NCI-H510A (cell line): ENCODE results near the gene MARCHF5.
"Not testable (repeated sequence)": the region's sequence is repeated elsewhere in the genome, so short reads cannot be mapped to it uniquely, and the experiment has no call there.

ENCODE experiments used
- DNase-seq: peaks from one replicate; lab custom pipeline; 2025; lab: John Stamatoyannopoulos, UW

MARCHF5 gene

DNA sequence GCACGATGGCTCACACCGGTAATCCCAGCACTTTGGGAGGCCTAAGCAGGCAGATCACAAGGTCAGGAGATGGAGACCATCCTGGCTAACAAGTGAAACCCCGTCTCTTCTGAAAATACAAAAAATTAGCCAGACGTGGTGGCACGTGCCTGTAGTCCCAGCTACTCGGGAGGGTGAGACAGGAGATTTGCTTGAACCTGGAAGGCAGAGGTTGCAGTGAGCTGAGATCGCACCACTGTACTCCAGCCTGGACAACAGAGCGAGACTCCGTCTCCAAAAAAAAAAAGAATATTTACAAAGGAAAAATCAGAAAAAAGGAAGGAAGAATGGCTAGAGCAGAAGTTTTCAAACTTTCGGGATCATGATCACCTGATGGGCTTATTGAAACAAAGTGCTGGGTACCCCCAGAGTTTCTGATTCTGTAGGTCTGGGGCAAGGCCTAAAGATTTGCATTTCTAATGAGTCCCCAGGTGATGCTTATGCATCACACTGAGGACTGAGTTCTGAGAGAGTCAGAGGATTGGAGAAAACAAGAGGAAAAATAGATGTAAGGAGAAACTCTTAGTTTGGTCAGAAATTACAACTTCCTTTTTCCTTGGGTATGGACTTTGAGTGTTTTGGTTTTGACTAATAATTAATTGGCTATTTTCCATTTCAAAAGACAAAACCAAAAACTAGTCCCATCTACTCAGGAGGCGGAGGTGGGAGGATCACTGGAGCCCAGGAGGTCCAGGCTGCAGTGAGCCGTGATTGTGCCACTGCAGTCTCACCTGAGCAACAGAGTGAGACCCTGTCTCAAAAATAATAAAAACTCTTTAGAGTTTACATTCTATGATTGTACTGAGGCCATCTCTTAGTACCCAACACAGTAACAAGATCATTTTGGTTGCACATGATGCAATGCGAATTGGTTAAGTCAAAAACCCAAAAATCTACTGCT lies 14.4 kb downstream of the MARCHF5 start:
- no peak for DNase-seq

DNA sequence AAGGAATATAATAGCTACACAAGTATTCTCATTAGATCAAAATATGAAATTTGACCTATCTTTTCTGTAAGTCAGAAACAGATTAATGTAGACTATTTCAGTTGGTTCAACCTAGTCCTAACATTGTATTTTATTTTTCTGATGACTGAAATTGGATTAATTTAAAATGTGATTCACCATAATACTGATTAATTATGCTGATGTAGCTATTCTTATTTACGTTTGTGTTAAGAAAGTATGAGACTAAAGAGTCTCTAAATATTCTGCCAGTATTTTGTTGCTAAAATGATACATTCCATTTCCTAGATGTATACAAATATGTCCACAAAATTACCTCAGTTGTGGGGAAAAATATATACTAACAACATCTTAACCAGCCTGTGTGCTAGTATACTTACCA lies 18.3 kb downstream of the MARCHF5 start:
- DNase-seq: no peak

DNA sequence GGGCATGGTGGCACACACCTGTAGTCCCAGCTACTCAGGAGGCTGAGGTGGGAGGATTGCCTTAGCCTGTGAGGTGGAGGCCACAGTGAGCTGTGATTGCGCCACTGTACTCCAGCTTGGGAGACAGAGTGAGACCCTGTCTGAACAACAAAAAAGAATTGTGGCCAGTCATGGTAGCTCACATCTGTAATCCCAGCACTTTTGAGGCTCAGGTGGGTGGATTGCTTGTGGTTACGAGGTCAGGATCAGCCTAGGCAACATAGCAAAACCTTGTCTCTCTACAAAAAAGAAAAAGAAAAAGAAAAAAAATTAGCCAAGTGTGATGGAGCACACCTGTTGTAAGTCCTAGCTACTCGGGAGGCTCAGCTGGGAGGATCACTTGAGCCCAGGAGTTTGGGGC lies 22.8 kb downstream of the MARCHF5 start:
- DNase-seq: no peak

DNA sequence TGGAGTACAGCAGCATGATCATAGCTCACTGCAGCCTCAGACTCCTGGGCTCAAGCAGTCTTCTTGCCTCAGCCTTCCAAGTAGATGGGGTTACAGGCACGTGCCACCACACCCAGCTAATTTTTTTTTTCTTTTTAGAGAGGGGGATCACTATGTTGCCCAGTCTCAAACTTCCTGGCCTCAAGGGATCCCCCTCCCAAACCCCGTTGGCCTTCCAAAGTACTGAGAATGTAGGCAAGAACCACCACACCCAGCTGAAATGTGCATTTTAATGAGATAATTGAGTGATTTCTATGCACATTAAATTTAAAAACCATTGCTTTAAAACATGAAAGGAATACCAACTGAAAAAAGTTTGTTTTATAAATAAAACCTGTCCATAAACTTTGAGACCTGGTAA lies 25.6 kb downstream of the MARCHF5 start:
- DNase-seq: no peak

DNA sequence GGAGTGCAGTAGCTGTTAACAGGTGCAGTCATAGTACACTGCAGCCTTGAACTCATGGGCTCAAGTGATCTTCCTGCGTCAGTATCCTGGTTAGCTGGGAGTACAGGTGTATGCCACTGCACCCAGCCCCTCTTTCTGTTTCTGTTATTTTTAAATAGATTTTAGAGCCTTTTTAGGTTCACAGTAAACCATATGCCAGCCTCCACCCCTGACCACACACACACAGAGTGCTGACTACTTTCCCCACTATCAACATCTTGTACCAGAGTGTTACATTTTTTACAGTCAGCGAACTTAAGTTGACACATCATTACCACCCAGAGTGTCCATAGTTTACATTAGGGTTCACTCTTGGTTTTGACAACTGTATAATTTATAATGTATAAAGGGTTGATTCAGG lies 32.1 kb downstream of the MARCHF5 start:
- DNase-seq: no peak

DNA sequence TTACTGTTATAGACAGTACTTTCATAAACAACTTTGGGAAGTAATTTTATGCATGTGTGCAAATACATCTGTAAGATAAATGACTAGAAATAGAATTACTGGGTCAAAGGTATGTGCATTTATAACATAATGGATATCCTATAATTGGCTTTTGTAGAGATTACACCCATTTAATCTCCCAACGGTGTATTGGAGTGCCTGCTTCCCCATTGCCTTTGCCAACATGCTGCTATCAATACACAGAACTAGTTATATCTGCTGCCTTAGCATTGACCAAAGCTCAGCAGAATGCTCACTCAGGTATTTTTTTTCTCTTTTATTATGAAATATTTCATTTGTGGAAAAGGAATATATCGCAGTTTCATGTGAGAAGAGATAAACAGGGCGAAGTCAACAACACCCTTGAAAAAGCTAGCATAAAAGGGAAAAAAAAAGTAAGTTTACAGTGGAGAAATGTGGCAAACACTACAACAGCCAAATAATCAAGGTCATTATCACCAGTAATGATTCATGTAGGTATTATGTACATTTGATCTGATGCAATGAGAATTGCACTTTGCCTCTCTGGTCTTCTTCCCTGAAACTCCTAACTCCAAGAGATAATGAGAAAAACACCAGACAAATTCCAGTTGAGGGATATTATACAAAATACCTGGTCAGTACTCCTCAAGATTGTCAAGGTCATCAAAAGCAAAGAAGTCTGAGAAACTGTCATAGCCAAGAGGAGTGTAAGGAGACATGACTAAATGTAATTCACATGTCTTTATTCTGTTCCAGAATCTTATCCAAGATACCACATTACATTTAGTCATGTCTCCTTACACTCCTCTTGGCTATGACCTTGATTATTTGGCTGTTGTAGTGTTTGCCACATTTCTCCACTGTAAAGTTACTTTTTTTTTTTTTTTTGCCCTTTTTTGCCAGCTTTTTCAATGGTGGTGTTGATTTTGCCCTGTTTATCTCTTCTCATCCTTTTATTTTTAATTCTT lies 36.8 kb downstream of the MARCHF5 start:
- DNase-seq: no peak

DNA sequence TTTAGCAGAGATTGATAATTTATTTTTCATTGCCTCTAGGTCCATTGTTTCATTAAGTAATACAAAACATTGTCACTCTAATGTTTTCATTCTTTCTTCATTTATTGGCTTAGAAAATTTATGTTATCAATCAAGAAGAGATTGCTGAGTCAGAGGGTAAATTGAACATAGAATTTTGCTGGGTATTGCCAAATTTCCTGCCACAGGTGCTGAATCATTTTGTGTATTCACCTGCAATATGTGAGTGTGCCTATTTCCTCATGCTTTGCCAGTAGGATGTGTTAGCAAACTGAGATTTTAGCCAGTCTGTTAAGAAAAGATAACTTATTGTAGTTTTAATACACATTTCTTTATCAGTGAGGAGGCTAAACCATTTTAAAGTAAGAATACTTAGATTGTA lies 38.0 kb downstream of the MARCHF5 start:
- DNase-seq: no peak

DNA sequence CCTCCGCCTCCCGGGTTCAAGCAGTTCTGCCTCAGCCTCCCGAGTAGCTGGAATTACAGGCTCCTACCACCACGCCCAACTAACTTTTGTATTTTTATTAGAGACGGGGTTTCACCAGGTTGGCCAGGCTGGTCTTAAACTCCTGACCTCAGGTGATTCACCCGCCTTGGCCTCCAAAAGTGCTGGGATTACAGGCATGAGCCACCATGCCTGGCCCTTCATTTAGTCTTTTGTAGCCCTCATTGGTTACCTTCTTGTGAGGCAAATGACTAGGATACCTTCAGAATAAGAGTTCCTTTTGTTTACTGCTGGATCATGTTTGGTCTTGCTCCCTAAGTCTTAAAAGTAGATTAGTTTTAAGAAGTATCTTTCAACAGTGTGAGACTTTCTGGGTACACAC lies 39.0 kb downstream of the MARCHF5 start:
- DNase-seq: not testable (repeated sequence)

DNA sequence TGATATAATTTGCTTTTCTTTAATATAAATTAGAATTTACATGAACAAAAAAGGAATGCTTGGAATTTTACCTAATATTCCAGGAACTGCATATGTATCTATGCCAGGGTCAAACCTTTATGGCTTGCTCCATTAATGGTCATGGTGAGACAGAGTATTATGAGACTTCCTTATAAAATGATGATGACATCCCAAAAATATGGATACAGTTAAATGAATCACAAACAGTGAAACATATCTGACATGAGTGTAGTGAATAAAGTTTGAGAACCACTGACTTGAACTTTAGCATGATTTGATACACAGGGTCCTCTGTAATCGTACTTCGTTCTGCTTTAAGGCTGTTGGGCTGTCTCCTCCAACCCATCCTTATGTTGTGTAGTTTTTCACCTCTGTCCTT lies 51.8 kb downstream of the MARCHF5 start:
- no peak for DNase-seq

DNA sequence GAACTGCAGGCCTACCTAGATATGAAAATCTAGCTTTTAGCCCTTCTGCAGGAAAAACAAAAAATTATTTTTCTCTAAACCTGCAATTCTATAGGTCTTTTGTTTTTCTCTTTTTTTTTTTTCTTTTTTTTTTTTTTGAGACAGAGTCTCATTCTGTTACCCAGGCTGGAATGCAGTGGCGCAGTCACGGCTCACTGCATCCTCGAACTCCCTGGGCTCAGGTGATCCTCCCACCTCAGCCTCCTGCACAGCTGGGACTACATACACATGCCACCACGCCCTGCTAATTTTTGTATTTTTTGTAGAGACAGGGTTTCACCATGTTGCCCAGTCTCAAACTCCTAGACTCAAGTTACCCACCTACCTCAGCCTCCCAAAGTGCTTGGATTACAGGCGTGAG lies 54.6 kb downstream of the MARCHF5 start:
- DNase-seq: not testable (repeated sequence)

DNA sequence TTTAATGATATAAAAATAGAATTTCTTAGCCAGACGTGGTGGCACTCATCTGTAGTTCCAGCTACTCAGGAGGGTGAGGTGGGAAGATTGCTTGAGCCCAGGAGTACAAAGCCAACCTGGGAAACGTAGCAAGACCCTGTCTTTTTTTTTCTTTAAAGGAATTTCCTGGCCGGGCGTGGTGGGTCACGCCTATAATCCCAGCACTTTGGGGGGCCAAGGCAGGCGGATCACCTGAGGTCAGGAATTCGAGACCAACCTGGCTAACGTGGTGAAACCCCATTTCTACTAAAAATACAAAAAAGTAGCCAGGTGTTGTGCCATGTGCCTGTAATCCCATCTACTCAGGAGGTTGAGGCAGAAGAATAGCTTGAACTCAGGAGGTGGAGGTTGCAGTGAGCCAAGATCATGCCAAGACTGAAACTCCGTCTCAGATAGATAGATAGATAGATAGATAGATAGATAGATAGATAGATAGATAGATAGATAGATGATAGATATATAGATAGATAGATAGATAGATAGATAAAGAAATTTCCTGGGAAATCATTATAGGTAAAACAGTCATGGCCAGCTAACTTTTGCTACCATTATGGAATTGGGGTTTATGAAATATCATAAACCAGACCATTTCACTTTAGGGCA lies 56.2 kb downstream of the MARCHF5 start:
- DNase-seq: not testable (repeated sequence)

DNA sequence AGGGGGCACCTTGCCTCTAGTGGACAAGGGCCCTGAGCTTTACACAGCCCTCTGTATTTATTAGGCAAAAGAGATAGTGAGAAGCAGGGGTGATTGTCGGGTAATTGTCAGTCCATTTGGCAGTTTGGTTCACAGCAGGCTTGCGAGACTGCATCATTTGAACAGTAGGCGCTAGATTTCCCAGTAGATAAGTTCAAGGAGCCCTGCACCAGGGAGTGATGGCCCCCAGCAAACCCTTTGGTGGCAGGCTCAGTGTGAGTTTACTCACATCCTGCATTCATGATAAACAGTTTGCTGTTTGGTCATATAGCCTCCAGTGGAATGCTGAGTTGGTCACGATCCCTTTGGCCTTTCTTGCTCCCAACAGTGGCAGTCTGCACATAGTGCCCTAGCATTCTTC lies 59.4 kb downstream of the MARCHF5 start:
- no peak for DNase-seq

DNA sequence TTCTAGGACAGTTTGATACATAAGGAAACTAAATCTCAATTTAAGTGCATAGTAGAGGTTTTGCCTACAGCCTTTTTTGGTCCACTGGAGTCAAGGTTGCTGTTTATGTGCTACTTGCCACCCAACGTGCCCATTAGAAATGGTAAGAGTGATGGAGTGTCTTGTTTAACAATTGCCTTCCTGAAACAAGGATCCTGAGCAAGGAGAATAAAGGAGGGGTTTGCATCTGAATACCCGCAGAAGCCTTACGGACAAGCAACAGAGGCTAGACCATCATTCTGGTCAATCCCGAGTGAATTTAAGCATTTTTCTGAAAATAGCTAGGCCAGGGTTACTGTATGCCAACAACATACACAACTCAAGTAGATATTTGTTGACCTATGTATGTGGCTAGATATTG lies 63.6 kb downstream of the MARCHF5 start:
- no peak for DNase-seq

DNA sequence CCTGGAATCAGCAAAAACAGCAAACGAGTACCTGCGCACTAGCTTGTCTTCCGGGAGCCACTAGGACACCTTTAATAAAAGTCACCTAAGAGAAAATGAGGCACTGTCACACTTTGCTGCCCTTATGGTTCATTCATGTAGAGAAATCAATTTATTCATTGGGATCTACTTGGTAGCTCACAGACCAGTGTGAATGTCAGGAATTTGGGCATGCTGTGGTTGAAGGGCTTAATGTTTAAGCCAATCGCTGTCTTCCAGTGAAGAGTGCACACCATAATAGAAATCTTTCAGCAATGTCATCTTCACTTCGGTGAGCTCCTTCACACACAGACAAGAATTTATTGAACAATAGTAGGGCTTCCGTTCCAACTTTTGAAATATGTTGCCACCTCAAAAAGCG lies 65.1 kb downstream of the MARCHF5 start:
- no peak for DNase-seq

DNA sequence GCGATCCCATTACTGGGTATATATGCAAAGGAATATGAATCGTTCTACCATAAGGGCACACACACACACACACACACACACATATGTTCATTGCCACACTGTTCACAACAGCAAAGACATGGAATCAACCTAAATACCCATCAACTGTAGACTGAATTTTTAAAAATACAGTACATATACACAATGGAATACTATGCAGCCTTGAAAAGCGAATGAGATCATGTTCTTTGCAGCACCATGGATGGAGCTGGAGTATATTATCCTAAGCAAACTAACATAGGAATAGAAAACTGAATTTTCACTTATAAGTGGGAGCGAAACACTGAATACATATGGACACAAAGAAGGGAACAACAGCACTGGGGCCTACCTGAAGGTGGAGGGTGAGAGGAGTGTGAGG lies 72.5 kb downstream of the MARCHF5 start:
- no peak for DNase-seq

DNA sequence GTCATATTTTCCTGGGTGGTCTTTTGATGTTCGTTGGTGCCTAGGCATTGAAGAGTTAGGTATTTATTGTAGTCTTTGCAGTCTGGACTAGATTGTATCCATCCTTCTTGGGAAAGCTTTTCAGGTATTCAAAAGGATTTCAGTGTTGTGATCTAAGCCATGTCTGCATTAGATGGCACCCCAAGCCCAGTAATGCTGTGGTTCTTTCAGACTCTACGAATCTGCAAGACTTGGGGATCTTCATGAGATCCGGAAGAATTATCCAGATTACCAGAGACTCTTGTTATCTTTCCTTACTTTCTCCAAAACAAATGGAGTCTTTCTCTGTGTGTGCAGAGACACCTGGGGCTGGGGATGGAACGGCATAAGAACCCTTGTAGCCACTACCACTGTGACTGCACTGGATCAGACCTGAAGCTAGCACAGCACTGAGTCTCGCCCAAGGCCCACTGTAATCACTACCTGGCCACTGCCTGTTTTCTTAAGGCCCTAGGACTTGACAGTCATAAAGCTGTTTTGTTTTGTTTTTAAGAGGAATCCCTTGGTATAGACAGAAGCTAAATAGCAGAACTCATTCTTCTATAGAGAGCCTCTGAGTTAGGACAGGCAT lies 75.5 kb downstream of the MARCHF5 start:
- DNase-seq: no peak

DNA sequence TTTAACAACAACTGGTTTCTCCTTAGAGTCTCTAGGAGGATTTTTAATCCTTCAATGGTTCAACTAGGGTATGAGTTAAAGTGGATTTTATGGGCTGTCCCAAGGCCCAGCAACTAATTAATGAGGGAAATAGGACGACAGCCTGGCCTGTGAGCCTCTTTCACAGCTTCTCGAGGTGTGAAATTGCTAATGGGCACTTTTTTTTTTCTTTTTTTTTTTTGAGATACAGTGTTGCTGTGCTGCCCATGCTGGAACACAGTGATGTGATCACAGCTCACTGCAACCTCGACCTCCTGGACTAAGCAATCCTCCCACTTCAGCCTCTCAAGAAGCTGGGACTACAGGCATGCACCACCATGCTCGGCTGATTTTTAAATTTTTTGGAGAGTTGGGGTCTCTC lies 87.0 kb downstream of the MARCHF5 start:
- DNase-seq: no peak

DNA sequence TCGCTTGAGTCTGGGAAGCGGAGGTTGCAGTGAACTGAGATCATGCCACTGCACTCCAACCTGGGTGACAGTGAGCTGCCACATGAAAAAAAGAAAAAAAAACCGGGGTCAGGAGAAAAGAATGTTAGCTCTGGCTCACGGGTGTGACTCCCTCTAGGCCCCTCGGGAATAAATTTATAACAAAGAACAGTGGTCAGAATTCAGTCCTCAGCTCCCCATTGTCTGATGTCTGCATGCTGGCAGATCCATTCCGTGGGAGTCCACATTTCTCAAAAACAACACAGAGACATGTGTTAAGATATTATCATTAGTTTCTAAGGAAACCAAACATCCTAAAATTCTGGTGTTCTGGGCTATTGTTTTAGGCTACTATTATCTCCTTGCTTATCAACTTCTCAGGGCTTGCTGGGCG lies 90.6 kb downstream of the MARCHF5 start:
- no peak for DNase-seq

DNA sequence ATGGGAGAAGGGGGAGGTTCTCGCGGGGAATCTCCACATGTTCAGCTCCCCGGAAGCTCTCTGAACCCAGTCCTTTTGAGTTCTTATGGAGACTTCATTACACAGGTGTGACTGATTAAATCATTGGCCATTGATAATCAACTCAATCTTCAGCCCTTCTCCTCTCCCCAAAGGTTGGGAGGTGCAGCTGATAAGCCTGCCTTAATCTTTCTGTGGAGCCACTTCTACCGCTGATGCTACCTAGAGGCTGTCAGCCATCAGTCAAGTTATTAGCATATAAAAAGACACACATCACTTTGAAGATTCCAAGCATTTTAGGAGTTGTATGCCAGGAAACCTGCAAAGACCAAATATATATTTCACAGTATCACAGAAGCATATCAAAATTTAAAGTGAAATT lies 91.7 kb downstream of the MARCHF5 start:
- DNase-seq: no peak

DNA sequence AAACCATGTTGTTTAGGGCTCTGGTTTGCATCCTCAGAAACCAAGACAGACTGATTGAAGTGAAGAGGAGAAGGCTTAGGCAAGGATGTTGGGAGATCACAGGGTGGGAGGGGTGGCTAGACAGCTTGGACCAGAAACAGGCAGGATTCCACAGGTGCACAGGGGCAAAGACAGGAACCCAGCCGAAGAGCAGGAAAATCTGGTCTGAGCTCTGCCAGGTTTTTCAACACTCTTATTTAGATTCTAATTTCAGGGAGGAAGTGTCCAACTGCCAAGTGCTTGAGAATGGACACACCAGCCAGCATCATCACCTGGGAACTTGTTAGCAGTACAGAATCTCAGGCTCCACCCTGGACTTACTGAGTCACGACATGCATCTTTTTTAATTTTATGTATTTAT lies 93.8 kb downstream of the MARCHF5 start:
- no peak for DNase-seq

DNA sequence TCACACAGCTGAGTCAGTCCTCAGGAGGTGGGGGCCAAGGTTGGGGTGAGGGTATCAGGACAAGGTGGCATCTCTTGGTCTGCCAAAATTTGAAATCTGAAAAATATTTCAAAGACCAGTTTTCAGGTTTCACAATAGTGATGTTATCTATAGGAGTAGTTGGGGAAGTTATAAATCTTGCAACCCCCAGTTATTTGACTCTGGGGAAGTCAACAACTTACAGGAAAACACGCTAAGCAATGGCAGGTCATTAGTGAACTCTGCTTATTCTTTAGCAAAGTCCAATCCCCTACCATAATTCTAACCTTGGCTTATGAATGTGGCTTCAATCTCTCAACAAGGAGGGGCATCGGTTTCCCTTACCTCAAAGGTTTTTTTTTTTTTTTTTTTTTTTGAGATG lies 94.9 kb downstream of the MARCHF5 start:
- DNase-seq: no peak
